HCT116 (cell line): ENCODE data around the gene NCAPH2. TPM values are rescaled to one million over a fixed set of nuclear protein-coding genes. Genes with fewer than 3 reads are reported as not detected.

ENCODE experiments used
- ATAC-seq: fragments of 200-7000 bp; cut with Tn5 transposase; 2 replicates; pipeline ENCODE4 v1.9.1; 2020; ENCODE audit warnings: mild to moderate bottlenecking, moderate library complexity
- BruUV-seq: library from RNA; stranded (reverse); fragments of 400-500 nt; replicated peaks from 2 replicates; lab custom pipeline; 2021; lab: Mats Ljungman, UMichigan
- CTCF ChIA-PET: fragments of 300-600 bp; sonication (Branson Sonifier 250); formaldehyde crosslinking; loops from one replicate; lab custom pipeline; 2021; ENCODE audit warnings: antibody characterized with exemption; lab: Charles Lee
- POLR2A ChIA-PET: fragments of 300-600, 350-600 bp; sonication (Branson Sonifier 250); formaldehyde crosslinking; loops from one replicate; lab custom pipeline; 2021; ENCODE audit warnings: antibody characterized with exemption; lab: Charles Lee
- RAD21 ChIA-PET, 2 experiments: fragments of 300-600 bp; sonication (Branson Sonifier 250); formaldehyde crosslinking; loops; one replicate each; lab custom pipeline; 2023; ENCODE audit warnings: low total read pairs in 2 of 2; ENCODE audit not compliant: uncharacterized antibody in 2 of 2, unreplicated experiment in 2 of 2, low non-redundant PET in 1 of 2; lab: Charles Lee
- DNase-seq: peaks from one replicate; pipeline ENCODE4 v3.0.0-alpha.2; 2010; ENCODE audit warnings: low read depth, low spot score
- H2AFZ ChIP-seq: fragments of 200-600 bp; shearing (Covaris generic), sonication (generic); 2 replicates; pipeline ENCODE4 v1.6.1; 2017; ENCODE audit warnings: low read depth, mixed run types, mixed read lengths, antibody characterized with exemption, low read length; ENCODE audit not compliant: poor library complexity, severe bottlenecking
- H3K27ac ChIP-seq: 2 replicates; pipeline ENCODE4 v1.5.1; 2012; ENCODE audit warnings: low read depth, low read length
- H3K27me3 ChIP-seq: fragments of 200-600 bp; sonication (generic); 2 replicates; pipeline ENCODE4 v1.6.1; 2016; ENCODE audit warnings: mixed run types, low read length, mixed read lengths; ENCODE audit not compliant: insufficient read depth
- H3K36me3 ChIP-seq, 2 experiments: fragments of 200-500 bp in 1 of 2; fragments of 200-600 bp in 1 of 2; sonication (Bioruptor generic) in 1 of 2; sonication (generic) in 1 of 2; 2 replicates each; pipeline versions ENCODE4 v1.5.1 to v1.6.1; 2014 to 2016; ENCODE audit warnings: low read length in 2 of 2, inconsistent platforms in 1 of 2, mixed read lengths in 1 of 2, mixed run types in 1 of 2; ENCODE audit not compliant: insufficient read depth in 2 of 2, control insufficient read depth in 1 of 2
- H3K4me1 ChIP-seq, 2 experiments: fragments of 200-600 bp in 1 of 2; sonication (generic) in 1 of 2; 2 replicates each; pipeline versions ENCODE4 v1.5.1 to v1.6.1; 2012 to 2017; ENCODE audit warnings: low read length in 2 of 2, inconsistent platforms in 1 of 2, mild to moderate bottlenecking in 1 of 2, mixed read lengths in 1 of 2, mixed run types in 1 of 2, moderate library complexity in 1 of 2; ENCODE audit not compliant: insufficient read depth in 2 of 2, control insufficient read depth in 1 of 2
- H3K4me2 ChIP-seq: fragments of 200-600 bp; sonication (generic); 2 replicates; pipeline ENCODE4 v1.6.1; 2017; ENCODE audit warnings: mixed run types, low read length, mixed read lengths
- H3K4me3 ChIP-seq, 2 experiments: fragments of 200-600 bp in 1 of 2; sonication (generic) in 1 of 2; replicated peaks in 1 of 2; 2 replicates each; pipeline ENCODE4 v1.5.1; 2011 to 2016; ENCODE audit warnings: low read length in 2 of 2, control low read depth in 1 of 2, low read depth in 1 of 2, mild to moderate bottlenecking in 1 of 2, mixed read lengths in 1 of 2, mixed run types in 1 of 2
- H3K79me2 ChIP-seq: fragments of 200-600 bp; sonication (generic); 2 replicates; pipeline ENCODE4 v1.6.1; 2017; ENCODE audit warnings: mild to moderate bottlenecking, mixed run types, low read length, moderate library complexity, mixed read lengths; ENCODE audit not compliant: insufficient read depth
- H3K9ac ChIP-seq: fragments of 200-600 bp; sonication (generic); 2 replicates; pipeline ENCODE4 v1.6.1; 2016; ENCODE audit warnings: low read length, mixed read lengths
- H3K9me2 ChIP-seq: fragments of 200-600 bp; sonication (generic), shearing (Covaris generic); 2 replicates; pipeline ENCODE4 v1.6.1; 2017; ENCODE audit warnings: mixed run types, mild to moderate bottlenecking, moderate library complexity; ENCODE audit not compliant: insufficient read depth
- H3K9me3 ChIP-seq, 2 experiments: fragments of 200-500 bp in 1 of 2; fragments of 200-600 bp in 1 of 2; sonication (Bioruptor generic) in 1 of 2; sonication (generic) in 1 of 2; 2 replicates each; pipeline ENCODE4 v1.6.1; 2014 to 2017; ENCODE audit warnings: low read length in 2 of 2, mixed read lengths in 2 of 2, inconsistent platforms in 1 of 2, low read depth in 1 of 2, mild to moderate bottlenecking in 1 of 2, mixed run types in 1 of 2, moderate library complexity in 1 of 2; ENCODE audit not compliant: control insufficient read depth in 1 of 2, insufficient read depth in 1 of 2
- H4K20me1 ChIP-seq: fragments of 200-600 bp; sonication (generic), shearing (Covaris generic); 2 replicates; pipeline ENCODE4 v1.6.1; 2017; ENCODE audit warnings: mixed run types, mild to moderate bottlenecking, moderate library complexity; ENCODE audit not compliant: insufficient read depth
- CBX3 ChIP-seq: IDR thresholded peaks from 2 replicates; pipeline ENCODE4 v1.6.1; 2012; ENCODE audit warnings: low read depth
- CEBPB ChIP-seq: IDR thresholded peaks from 2 replicates; pipeline ENCODE4 v1.6.1; 2012; ENCODE audit warnings: low read depth
- EGR1 ChIP-seq: IDR thresholded peaks from 2 replicates; pipeline ENCODE4 v1.6.1; 2012; ENCODE audit warnings: low read depth
- EZH2 ChIP-seq: fragments of 200-600 bp; sonication (generic); IDR thresholded peaks from 2 replicates; pipeline ENCODE4 v1.6.1; 2017; ENCODE audit warnings: antibody characterized with exemption, mixed run types
- EZH2phosphoT487 ChIP-seq: fragments of 200-600 bp; IDR thresholded peaks from 2 replicates; pipeline ENCODE4 v1.6.1; 2018; ENCODE audit warnings: antibody characterized with exemption, borderline replicate concordance
- JUND ChIP-seq: IDR thresholded peaks from 2 replicates; pipeline ENCODE4 v1.6.1; 2012
- POLR2A ChIP-seq: IDR thresholded peaks from 2 replicates; pipeline ENCODE4 v1.7.0; 2011; ENCODE audit warnings: borderline replicate concordance; ENCODE audit not compliant: insufficient read depth, insufficient read length; ENCODE audit errors: extremely low read depth
- POLR2AphosphoS5 ChIP-seq: IDR thresholded peaks from 2 replicates; pipeline ENCODE4 v1.6.1; 2011; ENCODE audit warnings: mild to moderate bottlenecking, low read depth, low read length, moderate library complexity
- RAD21 ChIP-seq: IDR thresholded peaks from 2 replicates; pipeline ENCODE4 v1.6.1; 2012; ENCODE audit warnings: low read depth, mild to moderate bottlenecking
- SIN3A ChIP-seq: IDR thresholded peaks from 2 replicates; pipeline ENCODE4 v1.6.1; 2012; ENCODE audit warnings: low read depth
- SP1 ChIP-seq: IDR thresholded peaks from 2 replicates; pipeline ENCODE4 v1.6.1; 2012; ENCODE audit warnings: low read depth
- SRF ChIP-seq: IDR thresholded peaks from 2 replicates; pipeline ENCODE4 v1.6.1; 2012; ENCODE audit warnings: low read depth
- TCF7L2 ChIP-seq: IDR thresholded peaks from 2 replicates; pipeline ENCODE4 v1.7.0; 2011; ENCODE audit warnings: borderline replicate concordance, inconsistent platforms; ENCODE audit not compliant: insufficient read depth, insufficient read length; ENCODE audit errors: extremely low read depth
- YY1 ChIP-seq: IDR thresholded peaks from 2 replicates; pipeline ENCODE4 v1.6.1; 2011; ENCODE audit warnings: low read length, low read depth, moderate library complexity, mild to moderate bottlenecking; ENCODE audit not compliant: insufficient replicate concordance; ENCODE audit errors: extremely low read depth
- intact Hi-C: fragments of 100-400 bp; cut with micrococcal nuclease; formaldehyde crosslinking; loops from 2 replicates; pipeline ENCODE4 v1.10.0; 2022
- total RNA-seq: library from RNA; stranded (reverse); gene quantifications from one replicate; pipeline ENCODE4 v1.2.1, GENCODE V29; 2021; ENCODE audit not compliant: unreplicated experiment
- TF ChIP-seq, protein P1 (sequence below): IDR thresholded peaks from 2 replicates; pipeline ENCODE4 v1.6.1; 2012; ENCODE audit warnings: low read depth
- TF ChIP-seq, protein P2 (sequence below): IDR thresholded peaks from 2 replicates; pipeline ENCODE4 v1.6.1; 2011; ENCODE audit warnings: mild to moderate bottlenecking, low read length, moderate library complexity; ENCODE audit not compliant: insufficient replicate concordance; ENCODE audit errors: extremely low read depth
- TF ChIP-seq, protein P3 (sequence below), 3 experiments: fragments of 200-600 bp in 1 of 3; sonication (generic) in 1 of 3; IDR thresholded peaks in 2 of 3; conservative IDR thresholded peaks in 1 of 3; 2 replicates each; pipeline ENCODE4 v1.5.1; 2012 to 2017; ENCODE audit warnings: low read depth in 2 of 3, low read length in 2 of 3, antibody characterized with exemption in 1 of 3, borderline replicate concordance in 1 of 3, control low read depth in 1 of 3, mild to moderate bottlenecking in 1 of 3, mixed read lengths in 1 of 3, mixed run types in 1 of 3, moderate library complexity in 1 of 3; ENCODE audit not compliant: insufficient read depth in 1 of 3
- TF ChIP-seq, protein P4 (sequence below): IDR thresholded peaks from 2 replicates; pipeline ENCODE4 v1.6.1; 2012

NCAPH2 gene
- total RNA-seq, 1 experiment from 2014 or later = 99.1 TPM

DNA sequence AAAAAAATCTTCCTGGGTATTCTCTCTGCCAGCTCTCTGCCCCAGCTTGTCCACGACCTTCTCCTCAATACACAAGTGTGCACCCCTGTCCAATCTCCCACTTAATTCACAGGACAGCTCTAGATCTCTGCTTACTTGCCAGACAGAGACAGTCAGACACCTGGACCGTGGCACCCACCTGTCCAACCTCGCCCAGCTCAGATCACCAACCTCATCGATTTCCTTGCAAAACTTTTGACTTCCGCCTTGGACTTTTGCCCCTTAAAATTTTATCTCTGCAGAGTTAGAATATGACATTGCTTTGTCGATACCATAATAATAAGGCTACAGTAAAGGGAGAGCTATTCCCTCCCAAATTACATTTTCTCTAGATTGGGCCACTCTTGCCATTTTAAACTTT is 10.9 kb upstream of the NCAPH2 start:
- Histone ChIP-seq H2AFZ (no peak overlapping the region), H3K27me3 (no peaks in the 10 kb centered on the region), H3K9ac (no peak overlapping the region), H3K4me2 (no peak overlapping the region), H4K20me1 (no peaks in the 10 kb centered on the region), H3K27ac (no peak overlapping the region), H3K9me2 (no peaks in the 10 kb centered on the region), H3K79me2 (no peaks in the 10 kb centered on the region)
- BruUV-seq = no TSS peak
- RAD21 ChIA-PET = no interaction called here
- intact Hi-C loops = loop anchor here (5.0 kb wide), 1 partner anchor 245 kb away; the partner anchor contains the start of gene HDAC10
- TF ChIP-seq, protein P1, sequence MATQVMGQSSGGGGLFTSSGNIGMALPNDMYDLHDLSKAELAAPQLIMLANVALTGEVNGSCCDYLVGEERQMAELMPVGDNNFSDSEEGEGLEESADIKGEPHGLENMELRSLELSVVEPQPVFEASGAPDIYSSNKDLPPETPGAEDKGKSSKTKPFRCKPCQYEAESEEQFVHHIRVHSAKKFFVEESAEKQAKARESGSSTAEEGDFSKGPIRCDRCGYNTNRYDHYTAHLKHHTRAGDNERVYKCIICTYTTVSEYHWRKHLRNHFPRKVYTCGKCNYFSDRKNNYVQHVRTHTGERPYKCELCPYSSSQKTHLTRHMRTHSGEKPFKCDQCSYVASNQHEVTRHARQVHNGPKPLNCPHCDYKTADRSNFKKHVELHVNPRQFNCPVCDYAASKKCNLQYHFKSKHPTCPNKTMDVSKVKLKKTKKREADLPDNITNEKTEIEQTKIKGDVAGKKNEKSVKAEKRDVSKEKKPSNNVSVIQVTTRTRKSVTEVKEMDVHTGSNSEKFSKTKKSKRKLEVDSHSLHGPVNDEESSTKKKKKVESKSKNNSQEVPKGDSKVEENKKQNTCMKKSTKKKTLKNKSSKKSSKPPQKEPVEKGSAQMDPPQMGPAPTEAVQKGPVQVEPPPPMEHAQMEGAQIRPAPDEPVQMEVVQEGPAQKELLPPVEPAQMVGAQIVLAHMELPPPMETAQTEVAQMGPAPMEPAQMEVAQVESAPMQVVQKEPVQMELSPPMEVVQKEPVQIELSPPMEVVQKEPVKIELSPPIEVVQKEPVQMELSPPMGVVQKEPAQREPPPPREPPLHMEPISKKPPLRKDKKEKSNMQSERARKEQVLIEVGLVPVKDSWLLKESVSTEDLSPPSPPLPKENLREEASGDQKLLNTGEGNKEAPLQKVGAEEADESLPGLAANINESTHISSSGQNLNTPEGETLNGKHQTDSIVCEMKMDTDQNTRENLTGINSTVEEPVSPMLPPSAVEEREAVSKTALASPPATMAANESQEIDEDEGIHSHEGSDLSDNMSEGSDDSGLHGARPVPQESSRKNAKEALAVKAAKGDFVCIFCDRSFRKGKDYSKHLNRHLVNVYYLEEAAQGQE = no peak
- TF ChIP-seq, protein P2, sequence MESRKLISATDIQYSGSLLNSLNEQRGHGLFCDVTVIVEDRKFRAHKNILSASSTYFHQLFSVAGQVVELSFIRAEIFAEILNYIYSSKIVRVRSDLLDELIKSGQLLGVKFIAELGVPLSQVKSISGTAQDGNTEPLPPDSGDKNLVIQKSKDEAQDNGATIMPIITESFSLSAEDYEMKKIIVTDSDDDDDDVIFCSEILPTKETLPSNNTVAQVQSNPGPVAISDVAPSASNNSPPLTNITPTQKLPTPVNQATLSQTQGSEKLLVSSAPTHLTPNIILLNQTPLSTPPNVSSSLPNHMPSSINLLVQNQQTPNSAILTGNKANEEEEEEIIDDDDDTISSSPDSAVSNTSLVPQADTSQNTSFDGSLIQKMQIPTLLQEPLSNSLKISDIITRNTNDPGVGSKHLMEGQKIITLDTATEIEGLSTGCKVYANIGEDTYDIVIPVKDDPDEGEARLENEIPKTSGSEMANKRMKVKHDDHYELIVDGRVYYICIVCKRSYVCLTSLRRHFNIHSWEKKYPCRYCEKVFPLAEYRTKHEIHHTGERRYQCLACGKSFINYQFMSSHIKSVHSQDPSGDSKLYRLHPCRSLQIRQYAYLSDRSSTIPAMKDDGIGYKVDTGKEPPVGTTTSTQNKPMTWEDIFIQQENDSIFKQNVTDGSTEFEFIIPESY = no peak
- TF ChIP-seq, protein P3, sequence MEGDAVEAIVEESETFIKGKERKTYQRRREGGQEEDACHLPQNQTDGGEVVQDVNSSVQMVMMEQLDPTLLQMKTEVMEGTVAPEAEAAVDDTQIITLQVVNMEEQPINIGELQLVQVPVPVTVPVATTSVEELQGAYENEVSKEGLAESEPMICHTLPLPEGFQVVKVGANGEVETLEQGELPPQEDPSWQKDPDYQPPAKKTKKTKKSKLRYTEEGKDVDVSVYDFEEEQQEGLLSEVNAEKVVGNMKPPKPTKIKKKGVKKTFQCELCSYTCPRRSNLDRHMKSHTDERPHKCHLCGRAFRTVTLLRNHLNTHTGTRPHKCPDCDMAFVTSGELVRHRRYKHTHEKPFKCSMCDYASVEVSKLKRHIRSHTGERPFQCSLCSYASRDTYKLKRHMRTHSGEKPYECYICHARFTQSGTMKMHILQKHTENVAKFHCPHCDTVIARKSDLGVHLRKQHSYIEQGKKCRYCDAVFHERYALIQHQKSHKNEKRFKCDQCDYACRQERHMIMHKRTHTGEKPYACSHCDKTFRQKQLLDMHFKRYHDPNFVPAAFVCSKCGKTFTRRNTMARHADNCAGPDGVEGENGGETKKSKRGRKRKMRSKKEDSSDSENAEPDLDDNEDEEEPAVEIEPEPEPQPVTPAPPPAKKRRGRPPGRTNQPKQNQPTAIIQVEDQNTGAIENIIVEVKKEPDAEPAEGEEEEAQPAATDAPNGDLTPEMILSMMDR (IDR thresholded peaks at IDR 0.05 in 2 of 3, conservative IDR thresholded peaks at IDR 0.05 in 1 of 3; ENCODE audit: borderline replicate concordance in 1 of 3, insufficient read depth in 1 of 3, low read depth in 2 of 3, low read length in 2 of 3) = no peak
- TF ChIP-seq POLR2A = no peak
- TF ChIP-seq JUND = no peak
- TF ChIP-seq RAD21 = no peak
- no peak for TF ChIP-seq EZH2
- no peak for TF ChIP-seq CBX3
- no peak for TF ChIP-seq TCF7L2
- no peak for TF ChIP-seq SP1
- TF ChIP-seq CEBPB = no peak
- TF ChIP-seq EZH2phosphoT487 = no peak
- TF ChIP-seq POLR2AphosphoS5 = no peak
- no peak for TF ChIP-seq YY1
- no peak for TF ChIP-seq EGR1
- TF ChIP-seq, protein P4, sequence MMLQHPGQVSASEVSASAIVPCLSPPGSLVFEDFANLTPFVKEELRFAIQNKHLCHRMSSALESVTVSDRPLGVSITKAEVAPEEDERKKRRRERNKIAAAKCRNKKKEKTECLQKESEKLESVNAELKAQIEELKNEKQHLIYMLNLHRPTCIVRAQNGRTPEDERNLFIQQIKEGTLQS = no peak
- no peak for TF ChIP-seq SIN3A
- no peak for TF ChIP-seq SRF
- TF ChIP-seq, all 23 proteins: peak for 0
- ChIA-PET POLR2A (no interaction called here), CTCF (interaction anchor here (1.0 to 2.5 kb wide), 5 partner anchors 24 to 221 kb away, joined by 3 to 9 read pairs (median 6); partner anchors contain the start of gene SCO2)
- Histone ChIP-seq H3K36me3 (no peaks in the 10 kb centered on the region), H3K4me3 (no peak overlapping the region), H3K4me1 (peaks cover 4 to 8% of the 10 kb centered on the region in 2 experiments; a peak in 3 of 4 replicates), H3K9me3 (no peaks in the 10 kb centered on the region)
- DNase-seq = no peak
- ATAC-seq = no peak
